ENCODE results near the gene OR51G1. TPM values are rescaled to one million over a fixed set of nuclear protein-coding genes. Genes with fewer than 3 reads are reported as not detected.

Gene OR51G1
- total and polyA plus RNA-seq, 7 experiments from 2014 or later, result not detected

- Mint-ChIP-seq H3K27ac (no peak overlapping the region), H3K4me1 (no peaks in the 10 kb centered on the region), H3K9me3 (peaks cover 0 to 6% (median 0%) of the 10 kb centered on the region in 11 donors), H3K36me3 (no peaks in the 10 kb centered on the region), H3K27me3 (peaks cover 0 to 12% (median 0%) of the 10 kb centered on the region in 5 donors), H3K4me3 (no peak overlapping the region)
- Histone ChIP-seq H3K27ac (ENCODE audit: low read depth, low read length) (no peak overlapping the region), H3K36me3 (ENCODE audit: control insufficient read depth in 2 of 3, insufficient read depth in 3 of 3, low read length in 3 of 3) (no peaks in the 10 kb centered on the region), H3K4me1 (ENCODE audit: control insufficient read depth in 2 of 2, insufficient read depth in 2 of 2, low read length in 2 of 2) (no peaks in the 10 kb centered on the region), H3K9me3 (ENCODE audit: control insufficient read depth in 2 of 3, low read length in 3 of 3) (no peaks in the 10 kb centered on the region), H3K4me3 (ENCODE audit: low read length) (no peak overlapping the region), H3K27me3 (ENCODE audit: control insufficient read depth in 2 of 2, insufficient read depth in 2 of 2, low read length in 2 of 2) (no peaks in the 10 kb centered on the region)
- no peak for DNase-seq
- ChIA-PET POLR2A (no interaction called here), CTCF (no interaction called here)
- intact Hi-C loops (cut with micrococcal nuclease), result no loop called here
- ATAC-seq, result no peak
These were observed 32.0 kb downstream of the OR51G1 start for GRCh38 chr11:4891996-4892640.

GRCh38 chr11:4890279-4890678 lies 33.9 kb downstream of the OR51G1 start:
- no peak overlapping the region for H3K27ac Mint-ChIP-seq
- H3K9me3 ChIP-seq (ENCODE audit: control insufficient read depth in 2 of 3, low read length in 3 of 3), result no peaks in the 10 kb centered on the region
- H3K27me3 ChIP-seq (ENCODE audit: control insufficient read depth in 2 of 2, insufficient read depth in 2 of 2, low read length in 2 of 2), result no peaks in the 10 kb centered on the region
- H3K9me3 Mint-ChIP-seq, result peaks cover 0 to 6% (median 0%) of the 10 kb centered on the region in 11 donors
- H3K4me3 Mint-ChIP-seq, result no peak overlapping the region
- H3K4me1 ChIP-seq (ENCODE audit: control insufficient read depth in 2 of 2, insufficient read depth in 2 of 2, low read length in 2 of 2), result no peaks in the 10 kb centered on the region
- intact Hi-C loops (cut with micrococcal nuclease), result no loop called here
- ATAC-seq (no peak), DNase-seq (no peak)
- POLR2A ChIA-PET, result no interaction called here
- H3K36me3 ChIP-seq (ENCODE audit: control insufficient read depth in 2 of 3, insufficient read depth in 3 of 3, low read length in 3 of 3), result no peaks in the 10 kb centered on the region
- peaks cover 0 to 6% (median 0%) of the 10 kb centered on the region in 5 donors for H3K27me3 Mint-ChIP-seq
- no peak overlapping the region for H3K27ac ChIP-seq (ENCODE audit: low read depth, low read length)
- no peak overlapping the region for H3K4me3 ChIP-seq (ENCODE audit: low read length)
- H3K4me1 Mint-ChIP-seq, result no peaks in the 10 kb centered on the region
- CTCF ChIA-PET, result no interaction called here
- H3K36me3 Mint-ChIP-seq, result no peaks in the 10 kb centered on the region

DNA sequence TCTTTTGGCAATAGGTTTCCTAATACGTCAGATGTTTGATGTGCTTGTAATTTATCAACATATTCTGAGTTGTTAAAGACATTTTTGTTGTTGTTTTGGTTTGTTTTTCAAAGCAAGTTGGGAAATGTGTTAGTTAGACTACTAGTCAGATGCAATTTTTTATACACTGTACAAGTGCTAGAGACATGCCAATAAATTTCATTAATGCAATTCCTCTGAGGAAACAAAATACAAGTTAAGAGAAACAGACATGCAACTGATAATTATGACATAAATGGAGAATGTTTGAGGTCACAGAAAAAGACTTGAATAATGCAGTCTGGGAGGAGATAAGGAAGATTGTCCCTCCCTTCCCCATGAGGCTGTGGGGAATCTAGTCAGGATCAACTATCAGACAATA lies 36.5 kb downstream of the OR51G1 start:
- ATAC-seq, result no peak
- H3K36me3 Mint-ChIP-seq, result no peaks in the 10 kb centered on the region
- DNase-seq, result no peak
- H3K4me3 Mint-ChIP-seq, result no peak overlapping the region
- no peak overlapping the region for H3K27ac ChIP-seq (ENCODE audit: low read depth, low read length)
- no peaks in the 10 kb centered on the region for H3K36me3 ChIP-seq (ENCODE audit: control insufficient read depth in 2 of 3, insufficient read depth in 3 of 3, low read length in 3 of 3)
- POLR2A ChIA-PET, result no interaction called here
- peaks cover 0 to 6% (median 0%) of the 10 kb centered on the region in 5 donors for H3K27me3 Mint-ChIP-seq
- H3K27me3 ChIP-seq (ENCODE audit: control insufficient read depth in 2 of 2, insufficient read depth in 2 of 2, low read length in 2 of 2), result no peaks in the 10 kb centered on the region
- H3K4me1 Mint-ChIP-seq, result no peaks in the 10 kb centered on the region
- peaks cover 0 to 6% (median 0%) of the 10 kb centered on the region in 11 donors for H3K9me3 Mint-ChIP-seq
- H3K27ac Mint-ChIP-seq, result no peak overlapping the region
- CTCF ChIA-PET, result no interaction called here
- intact Hi-C loops (cut with micrococcal nuclease), result no loop called here
- no peaks in the 10 kb centered on the region for H3K9me3 ChIP-seq (ENCODE audit: control insufficient read depth in 2 of 3, low read length in 3 of 3)
- no peak overlapping the region for H3K4me3 ChIP-seq (ENCODE audit: low read length)
- H3K4me1 ChIP-seq (ENCODE audit: control insufficient read depth in 2 of 2, insufficient read depth in 2 of 2, low read length in 2 of 2), result no peaks in the 10 kb centered on the region

GRCh38 chr11:4886186-4886585 lies 38.0 kb downstream of the OR51G1 start:
- no peak for DNase-seq
- POLR2A ChIA-PET, result no interaction called here
- no peaks in the 10 kb centered on the region for H3K9me3 ChIP-seq (ENCODE audit: control insufficient read depth in 2 of 3, low read length in 3 of 3)
- no peak overlapping the region for H3K4me3 ChIP-seq (ENCODE audit: low read length)
- Mint-ChIP-seq H3K27ac (no peak overlapping the region), H3K4me3 (no peak overlapping the region), H3K36me3 (no peaks in the 10 kb centered on the region), H3K9me3 (peaks cover 0 to 6% (median 0%) of the 10 kb centered on the region in 11 donors), H3K4me1 (no peaks in the 10 kb centered on the region), H3K27me3 (peaks cover 0 to 6% (median 0%) of the 10 kb centered on the region in 5 donors)
- no peaks in the 10 kb centered on the region for H3K4me1 ChIP-seq (ENCODE audit: control insufficient read depth in 2 of 2, insufficient read depth in 2 of 2, low read length in 2 of 2)
- no peak overlapping the region for H3K27ac ChIP-seq (ENCODE audit: low read depth, low read length)
- H3K36me3 ChIP-seq (ENCODE audit: control insufficient read depth in 2 of 3, insufficient read depth in 3 of 3, low read length in 3 of 3), result no peaks in the 10 kb centered on the region
- CTCF ChIA-PET, result no interaction called here
- H3K27me3 ChIP-seq (ENCODE audit: control insufficient read depth in 2 of 2, insufficient read depth in 2 of 2, low read length in 2 of 2), result no peaks in the 10 kb centered on the region
- intact Hi-C loops (cut with micrococcal nuclease), result no loop called here
- ATAC-seq, result no peak

- Histone ChIP-seq H3K36me3 (ENCODE audit: control insufficient read depth in 2 of 3, insufficient read depth in 3 of 3, low read length in 3 of 3) (no peaks in the 10 kb centered on the region), H3K27me3 (ENCODE audit: control insufficient read depth in 2 of 2, insufficient read depth in 2 of 2, low read length in 2 of 2) (no peaks in the 10 kb centered on the region), H3K4me3 (ENCODE audit: low read length) (no peak overlapping the region), H3K27ac (ENCODE audit: low read depth, low read length) (no peak overlapping the region), H3K4me1 (ENCODE audit: control insufficient read depth in 2 of 2, insufficient read depth in 2 of 2, low read length in 2 of 2) (no peaks in the 10 kb centered on the region), H3K9me3 (ENCODE audit: control insufficient read depth in 2 of 3, low read length in 3 of 3) (no peaks in the 10 kb centered on the region)
- DNase-seq, result no peak
- H3K36me3 Mint-ChIP-seq, result no peaks in the 10 kb centered on the region
- intact Hi-C loops (cut with micrococcal nuclease), result no loop called here
- H3K4me1 Mint-ChIP-seq, result no peaks in the 10 kb centered on the region
- H3K27me3 Mint-ChIP-seq, result peaks cover 0 to 13% (median 8%) of the 10 kb centered on the region in 5 donors
- H3K9me3 Mint-ChIP-seq, result peaks cover 0 to 4% (median 0%) of the 10 kb centered on the region in 11 donors
- H3K4me3 Mint-ChIP-seq, result no peak overlapping the region
- ChIA-PET CTCF (no interaction called here), POLR2A (no interaction called here)
- ATAC-seq, result no peak
- no peak overlapping the region for H3K27ac Mint-ChIP-seq
These were observed 39.8 kb downstream of the OR51G1 start for GRCh38 chr11:4884361-4884760.

DNA sequence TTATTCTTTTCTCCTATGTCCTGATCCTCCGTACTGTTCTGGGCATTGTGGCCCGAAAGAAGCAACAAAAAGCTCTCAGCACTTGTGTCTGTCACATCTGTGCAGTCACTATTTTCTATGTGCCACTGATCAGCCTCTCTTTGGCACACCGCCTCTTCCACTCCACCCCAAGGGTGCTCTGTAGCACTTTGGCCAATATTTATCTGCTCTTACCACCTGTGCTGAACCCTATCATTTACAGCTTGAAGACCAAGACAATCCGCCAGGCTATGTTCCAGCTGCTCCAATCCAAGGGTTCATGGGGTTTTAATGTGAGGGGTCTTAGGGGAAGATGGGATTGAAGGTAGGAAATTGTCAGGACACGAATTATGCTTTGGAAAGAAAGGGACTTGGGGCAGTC lies 41.6 kb downstream of the OR51G1 start:
- no peak for ATAC-seq
- Mint-ChIP-seq H3K9me3 (peaks cover 0 to 7% (median 0%) of the 10 kb centered on the region in 11 donors), H3K4me3 (no peak overlapping the region), H3K36me3 (no peaks in the 10 kb centered on the region), H3K4me1 (no peaks in the 10 kb centered on the region), H3K27me3 (peaks cover 0 to 19% (median 14%) of the 10 kb centered on the region in 5 donors), H3K27ac (no peak overlapping the region)
- no peak for DNase-seq
- POLR2A ChIA-PET, result no interaction called here
- Histone ChIP-seq H3K27ac (ENCODE audit: low read depth, low read length) (no peak overlapping the region), H3K9me3 (ENCODE audit: control insufficient read depth in 2 of 3, low read length in 3 of 3) (no peaks in the 10 kb centered on the region), H3K4me3 (ENCODE audit: low read length) (no peak overlapping the region), H3K4me1 (ENCODE audit: control insufficient read depth in 2 of 2, insufficient read depth in 2 of 2, low read length in 2 of 2) (no peaks in the 10 kb centered on the region), H3K36me3 (ENCODE audit: control insufficient read depth in 2 of 3, insufficient read depth in 3 of 3, low read length in 3 of 3) (no peaks in the 10 kb centered on the region), H3K27me3 (ENCODE audit: control insufficient read depth in 2 of 2, insufficient read depth in 2 of 2, low read length in 2 of 2) (no peaks in the 10 kb centered on the region)
- intact Hi-C loops (cut with micrococcal nuclease), result no loop called here
- CTCF ChIA-PET, result no interaction called here

DNA sequence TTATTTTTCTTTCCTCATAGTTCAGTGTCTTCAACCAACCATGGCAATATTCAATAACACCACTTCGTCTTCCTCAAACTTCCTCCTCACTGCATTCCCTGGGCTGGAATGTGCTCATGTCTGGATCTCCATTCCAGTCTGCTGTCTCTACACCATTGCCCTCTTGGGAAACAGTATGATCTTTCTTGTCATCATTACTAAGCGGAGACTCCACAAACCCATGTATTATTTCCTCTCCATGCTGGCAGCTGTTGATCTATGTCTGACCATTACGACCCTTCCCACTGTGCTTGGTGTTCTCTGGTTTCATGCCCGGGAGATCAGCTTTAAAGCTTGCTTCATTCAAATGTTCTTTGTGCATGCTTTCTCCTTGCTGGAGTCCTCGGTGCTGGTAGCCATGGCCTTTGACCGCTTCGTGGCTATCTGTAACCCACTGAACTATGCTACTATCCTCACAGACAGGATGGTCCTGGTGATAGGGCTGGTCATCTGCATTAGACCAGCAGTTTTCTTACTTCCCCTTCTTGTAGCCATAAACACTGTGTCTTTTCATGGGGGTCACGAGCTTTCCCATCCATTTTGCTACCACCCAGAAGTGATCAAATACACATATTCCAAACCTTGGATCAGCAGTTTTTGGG lies 42.2 kb downstream of the OR51G1 start, which contains the start of gene OR51T1:
Gene OR51T1 (plus strand): TSS at position 41 of the 641 bp plus-strand sequence. CDS start 0 bp downstream, at position 41.
- Histone ChIP-seq H3K4me1 (ENCODE audit: control insufficient read depth in 2 of 2, insufficient read depth in 2 of 2, low read length in 2 of 2) (no peaks in the 10 kb centered on the region), H3K36me3 (ENCODE audit: control insufficient read depth in 2 of 3, insufficient read depth in 3 of 3, low read length in 3 of 3) (no peaks in the 10 kb centered on the region), H3K9me3 (ENCODE audit: control insufficient read depth in 2 of 3, low read length in 3 of 3) (no peaks in the 10 kb centered on the region), H3K27ac (ENCODE audit: low read depth, low read length) (no peak within 1 kb of the TSS), H3K27me3 (ENCODE audit: control insufficient read depth in 2 of 2, insufficient read depth in 2 of 2, low read length in 2 of 2) (no peaks in the 10 kb centered on the region), H3K4me3 (ENCODE audit: low read length) (no peak within 1 kb of the TSS)
- ATAC-seq, result no peak
- POLR2A ChIA-PET, result no interaction called here
- H3K27me3 Mint-ChIP-seq, result peaks cover 0 to 19% (median 14%) of the 10 kb centered on the region in 5 donors
- peaks cover 0 to 7% (median 0%) of the 10 kb centered on the region in 11 donors for H3K9me3 Mint-ChIP-seq
- H3K4me1 Mint-ChIP-seq, result no peaks in the 10 kb centered on the region
- H3K27ac Mint-ChIP-seq, result no peak within 1 kb of the TSS
- intact Hi-C loops (cut with micrococcal nuclease), result no loop called here
- H3K4me3 Mint-ChIP-seq, result no peak within 1 kb of the TSS
- H3K36me3 Mint-ChIP-seq, result no peaks in the 10 kb centered on the region
- CTCF ChIA-PET, result no interaction called here
- no peak for DNase-seq
